ENCODE measurements around the gene TMEM270.

TMEM270 gene

GRCh38 chr7:73890555-73891147, 29.7 kb downstream of the TMEM270 start:
- DNase-seq: no peak

- DNase-seq: no peak
These were observed 30.4 kb downstream of the TMEM270 start for GRCh38 chr7:73891178-73891885.

DNA sequence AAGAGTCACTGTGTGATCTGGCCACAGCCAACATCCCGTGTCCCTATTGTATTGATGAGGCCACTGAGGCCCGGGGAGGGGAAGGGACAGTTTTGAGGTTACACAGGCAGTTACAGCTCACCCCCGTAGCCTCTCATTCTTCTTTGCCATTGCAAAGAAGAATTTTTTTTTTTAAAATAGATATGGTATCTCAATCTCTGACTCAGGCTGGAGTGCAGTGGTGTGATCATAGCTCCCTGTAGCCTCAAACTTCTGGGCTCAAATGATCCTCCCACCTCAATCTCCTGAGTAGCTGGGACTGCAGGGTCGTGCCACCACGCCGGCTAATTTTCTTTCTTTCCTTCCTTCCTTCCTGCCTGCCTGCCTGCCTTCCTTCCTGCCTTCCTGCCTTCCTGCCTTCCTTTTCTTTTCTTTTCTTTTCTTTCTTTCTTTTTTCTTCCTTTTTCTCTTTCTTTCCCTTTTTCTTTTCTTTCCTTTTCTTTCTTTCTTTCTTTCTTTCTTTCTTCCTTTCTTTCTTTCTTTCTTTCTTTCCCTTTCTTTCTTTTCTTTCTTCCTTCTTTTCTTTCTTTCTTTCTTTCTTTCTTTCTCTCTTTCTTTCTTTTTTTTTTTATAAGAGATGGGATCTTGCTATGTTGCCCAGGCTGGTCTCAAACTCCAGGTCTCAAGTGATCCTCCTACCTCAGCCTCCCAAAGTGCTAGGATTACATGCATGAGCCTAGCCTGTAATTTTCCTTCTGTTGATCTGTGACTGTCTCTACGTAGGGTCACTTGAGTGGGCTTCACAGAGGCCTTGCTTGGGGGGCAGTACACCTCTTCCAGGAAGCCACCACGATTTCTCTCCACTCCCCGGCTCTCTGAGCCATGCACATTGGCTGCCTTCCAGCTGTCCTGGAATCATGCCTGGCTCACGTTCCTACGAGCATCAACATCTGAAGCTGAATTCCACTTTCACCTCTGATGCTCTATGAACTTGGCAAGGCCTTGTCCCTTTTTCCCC, 31.3 kb downstream of the TMEM270 start:
- peak; percentile 39 for DNase-seq

GRCh38 chr7:73893342-73894101, 32.6 kb downstream of the TMEM270 start:
- peak; percentile 11 for DNase-seq

GRCh38 chr7:73894166-73894565, 33.2 kb downstream of the TMEM270 start:
- DNase-seq: no peak

DNA sequence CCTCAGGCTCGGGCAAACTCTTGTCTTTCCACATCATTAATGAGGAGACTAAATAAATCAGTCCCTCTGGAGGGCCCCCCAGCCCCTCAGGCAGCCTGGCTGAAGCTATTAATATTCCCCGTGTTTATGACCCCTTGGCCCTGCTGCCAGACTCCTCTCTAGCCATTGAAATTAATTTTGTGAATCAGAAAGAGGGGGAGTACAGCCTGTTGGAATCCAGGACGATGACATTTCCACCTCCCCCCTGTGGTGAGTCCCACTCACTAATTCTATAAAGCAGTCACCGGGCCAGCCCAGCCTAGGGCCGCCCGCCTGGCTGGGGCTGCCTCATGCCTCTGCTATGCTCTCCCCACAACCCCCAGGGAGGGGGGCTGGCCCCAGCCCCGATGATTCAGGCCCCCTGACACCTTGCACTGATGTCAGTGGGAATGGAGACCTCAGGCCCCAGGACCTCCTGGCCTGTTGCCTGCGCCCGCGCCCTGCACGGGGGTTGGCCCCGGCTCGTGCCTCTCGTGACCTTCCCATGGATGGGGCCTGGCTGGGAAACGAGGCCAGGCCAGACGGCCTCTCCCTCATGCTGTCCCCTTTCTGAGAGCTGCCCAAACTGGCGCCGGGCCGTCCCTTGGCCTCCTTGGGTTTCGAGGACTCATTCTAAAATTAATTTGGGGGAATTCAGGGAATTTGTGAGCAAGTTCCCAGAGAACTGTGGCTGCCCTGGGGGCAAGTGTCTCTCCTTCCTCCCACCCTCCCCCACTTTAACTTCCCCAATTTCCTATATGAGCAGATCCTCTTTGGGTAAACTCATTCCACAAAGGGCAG, 34.0 kb downstream of the TMEM270 start:
- no peak for DNase-seq

- DNase-seq: no peak
These were observed 34.7 kb downstream of the TMEM270 start for GRCh38 chr7:73895626-73896025.

DNA sequence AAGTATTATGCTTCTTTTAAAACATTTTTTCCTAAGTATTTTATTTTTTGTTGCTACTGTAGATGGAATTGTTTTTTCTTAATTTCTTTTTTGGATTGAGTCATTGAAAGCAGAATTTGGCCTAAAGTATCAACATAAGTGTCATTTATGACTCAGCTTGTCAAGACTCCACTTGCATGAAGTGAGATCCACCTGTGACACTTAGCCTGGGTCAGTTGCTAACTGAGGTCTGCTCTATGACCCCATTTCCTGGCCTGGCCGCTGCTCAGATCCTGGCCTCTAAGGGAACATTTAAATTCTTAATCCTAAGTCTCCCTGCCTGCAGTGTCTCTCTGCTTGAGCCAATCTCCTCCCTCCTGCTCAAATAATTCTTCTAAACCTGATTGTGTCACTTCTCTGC, 35.5 kb downstream of the TMEM270 start:
- no peak for DNase-seq

DNA sequence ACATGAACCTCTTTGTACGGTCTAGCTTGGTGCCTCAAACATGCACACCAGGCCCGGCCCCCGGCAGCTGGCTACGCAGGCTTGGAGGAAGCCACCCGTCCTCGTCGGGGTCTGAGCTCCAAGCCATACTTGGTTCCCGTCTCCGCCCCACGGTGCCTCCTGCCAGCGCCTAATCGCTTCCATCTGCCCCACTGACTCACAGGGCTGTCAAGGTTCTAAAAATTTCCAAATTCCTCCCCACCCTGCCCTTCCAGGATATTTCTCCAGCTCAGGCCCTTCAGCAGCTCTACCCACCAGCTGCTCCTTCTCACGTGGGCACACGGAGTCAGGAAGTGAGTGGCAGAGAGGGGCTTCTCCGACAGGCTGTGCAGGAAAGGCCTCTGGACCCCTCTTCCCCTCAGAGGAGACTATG, 38.8 kb downstream of the TMEM270 start:
- no peak for DNase-seq

- no peak for DNase-seq
These were observed 39.3 kb downstream of the TMEM270 start for GRCh38 chr7:73900286-73900685.

- no peak for DNase-seq
These were observed 40.4 kb downstream of the TMEM270 start for GRCh38 chr7:73901231-73901822.

- no peak for DNase-seq
These were observed 41.1 kb downstream of the TMEM270 start for GRCh38 chr7:73901823-73902597.

- DNase-seq: no peak
These were observed 42.6 kb downstream of the TMEM270 start for GRCh38 chr7:73903321-73904218.

- no peak for DNase-seq
These were observed 43.5 kb downstream of the TMEM270 start for GRCh38 chr7:73904219-73905137.

GRCh38 chr7:73905360-73905759, 44.4 kb downstream of the TMEM270 start:
- no peak for DNase-seq

- no peak for DNase-seq
These were observed 45.9 kb downstream of the TMEM270 start for GRCh38 chr7:73906874-73907273.

GRCh38 chr7:73907554-73908122, 46.7 kb downstream of the TMEM270 start:
- DNase-seq: no peak

GRCh38 chr7:73908123-73908611, 47.2 kb downstream of the TMEM270 start:
- no peak for DNase-seq

Measured in NCI-H2029 (cell line).